Neural progenitor cell (in vitro differentiated cells): ENCODE data around the gene RBM8A.

Experiments
- EZH2 ChIP-seq: fragments of 200-600 bp; sonication (generic); IDR thresholded peaks from 2 replicates; pipeline ENCODE4 v1.6.1; 2017; ENCODE audit warnings: antibody characterized with exemption, mild to moderate bottlenecking, moderate library complexity
- TF ChIP-seq, protein P1 (sequence below): fragments of 200-600 bp; sonication (generic); IDR thresholded peaks from 2 replicates; pipeline ENCODE4 v1.5.1; 2017; ENCODE audit warnings: antibody characterized with exemption, mild to moderate bottlenecking

DNA sequence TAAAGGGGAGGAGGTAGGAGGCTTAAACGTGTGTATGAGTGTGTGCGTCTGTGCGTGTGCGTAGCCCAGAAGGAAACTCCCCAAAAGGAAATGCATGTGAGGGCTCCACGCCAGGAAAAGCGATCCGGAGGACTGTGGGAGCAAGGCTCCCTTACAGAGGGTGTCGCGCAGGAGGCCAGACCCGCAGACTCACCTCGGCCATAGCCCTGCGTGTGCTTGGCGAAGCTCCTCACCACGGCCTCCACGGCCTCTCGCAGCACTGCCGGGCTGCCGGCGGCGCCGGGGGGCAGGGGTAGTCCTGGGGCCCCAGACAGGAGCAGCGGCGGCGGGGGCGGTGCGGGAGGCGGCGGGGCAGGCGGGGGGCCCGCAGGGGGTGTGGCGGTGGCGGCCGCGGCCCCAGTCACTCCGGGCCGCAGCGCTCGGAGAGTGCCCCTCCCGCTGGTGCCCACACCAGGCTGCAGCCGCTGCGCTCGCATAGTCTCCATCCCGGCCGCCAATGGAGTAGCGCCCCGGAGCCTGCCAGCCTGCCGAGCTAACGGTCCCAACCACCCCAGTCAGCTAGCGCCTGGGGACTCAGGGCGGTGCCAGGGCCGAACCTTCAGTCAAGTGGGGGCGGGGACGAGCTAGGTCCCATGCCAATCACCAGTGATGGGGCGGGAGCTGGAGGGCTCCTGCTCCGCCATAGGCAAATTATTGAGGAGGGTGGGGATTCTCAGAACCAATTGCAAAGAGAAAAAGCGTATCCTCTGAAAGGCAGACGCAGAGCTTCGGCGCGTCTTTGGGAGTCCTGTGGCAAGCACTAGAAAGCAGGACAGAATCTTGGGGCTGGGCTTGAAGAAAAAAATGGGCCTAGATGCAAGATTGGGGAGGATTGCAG lies 30.4 kb upstream of the RBM8A start, which contains the start of gene LIX1L:
- TF ChIP-seq, protein P1, sequence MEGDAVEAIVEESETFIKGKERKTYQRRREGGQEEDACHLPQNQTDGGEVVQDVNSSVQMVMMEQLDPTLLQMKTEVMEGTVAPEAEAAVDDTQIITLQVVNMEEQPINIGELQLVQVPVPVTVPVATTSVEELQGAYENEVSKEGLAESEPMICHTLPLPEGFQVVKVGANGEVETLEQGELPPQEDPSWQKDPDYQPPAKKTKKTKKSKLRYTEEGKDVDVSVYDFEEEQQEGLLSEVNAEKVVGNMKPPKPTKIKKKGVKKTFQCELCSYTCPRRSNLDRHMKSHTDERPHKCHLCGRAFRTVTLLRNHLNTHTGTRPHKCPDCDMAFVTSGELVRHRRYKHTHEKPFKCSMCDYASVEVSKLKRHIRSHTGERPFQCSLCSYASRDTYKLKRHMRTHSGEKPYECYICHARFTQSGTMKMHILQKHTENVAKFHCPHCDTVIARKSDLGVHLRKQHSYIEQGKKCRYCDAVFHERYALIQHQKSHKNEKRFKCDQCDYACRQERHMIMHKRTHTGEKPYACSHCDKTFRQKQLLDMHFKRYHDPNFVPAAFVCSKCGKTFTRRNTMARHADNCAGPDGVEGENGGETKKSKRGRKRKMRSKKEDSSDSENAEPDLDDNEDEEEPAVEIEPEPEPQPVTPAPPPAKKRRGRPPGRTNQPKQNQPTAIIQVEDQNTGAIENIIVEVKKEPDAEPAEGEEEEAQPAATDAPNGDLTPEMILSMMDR: no peak
- no peak for TF ChIP-seq EZH2
